GM10266 (cell line): ENCODE results near the gene PIM2.

Experiments used
- DNase-seq: peaks from one replicate; pipeline ENCODE4 v3.0.0; 2012; ENCODE audit errors: extremely low spot score
- CTCF ChIP-seq: IDR thresholded peaks from 2 replicates; pipeline ENCODE4 v1.5.1; 2012; ENCODE audit warnings: mild to moderate bottlenecking, low read depth; ENCODE audit not compliant: control insufficient read depth, insufficient read depth; ENCODE audit errors: missing control alignments

PIM2 gene

GRCh38 chrX:48957827-48958634 is 39.2 kb upstream of the PIM2 start:
- no peak for TF ChIP-seq CTCF

GRCh38 chrX:48957477-48957826 is 38.6 kb upstream of the PIM2 start, which contains the start of gene OTUD5:
Gene OTUD5, minus strand, starts transcription at chrX:48957607. Its CDS starts 37 bp downstream, at chrX:48957570.
- peak; percentile 87 for DNase-seq
- no peak for TF ChIP-seq CTCF

More at GRCh38 chrX:48957827-48958634, 39.2 kb upstream of the PIM2 start:
- DNase-seq = peak; percentile 91

GRCh38 chrX:48956728-48957414 is 38.0 kb upstream of the PIM2 start:
- TF ChIP-seq CTCF = no peak
- no peak for DNase-seq

GRCh38 chrX:48948589-48948988 is 29.8 kb upstream of the PIM2 start:
- DNase-seq = no peak
- no peak for TF ChIP-seq CTCF

- TF ChIP-seq CTCF = peak; percentile 70
- DNase-seq = no peak
Observed at GRCh38 chrX:48945517-48946348, 26.9 kb upstream of the PIM2 start.

- no peak for DNase-seq
- no peak for TF ChIP-seq CTCF
Observed at GRCh38 chrX:48942895-48943294, 24.1 kb upstream of the PIM2 start.
